ENCODE measurements around the gene MCAM. TPM values are rescaled to one million over a fixed set of nuclear protein-coding genes. Genes with fewer than 3 reads are reported as not detected.

Gene MCAM
- total RNA-seq, 2 experiments from 2014 or later: 0.69 to 1.3 TPM

GRCh38 chr11:119319700-119320239 is 2.8 kb upstream of the MCAM start:
- intact Hi-C loops (cut with micrococcal nuclease; ENCODE audit: unreplicated experiment): loop anchor here (2.0 to 5.0 kb wide), 4 partner anchors 53 to 252 kb away; partner anchors contain the start of genes DPAGT1 and VPS11
- TF ChIP-seq EZH2phosphoT487 (IDR thresholded peaks at IDR 0.05; ENCODE audit: borderline replicate concordance, low read depth, low read length): no peak
- TF ChIP-seq CTCF (conservative IDR thresholded peaks at IDR 0.05; ENCODE audit: low read length): no peak
- Histone ChIP-seq H3K9me2 (ENCODE audit: insufficient read depth, low read length) (no peaks in the 10 kb centered on the region), H3K36me3 (ENCODE audit: insufficient read depth, low read length) (no peaks in the 10 kb centered on the region), H3K9me3 (ENCODE audit: low read length) (no peaks in the 10 kb centered on the region), H4K20me1 (ENCODE audit: insufficient read depth, low read length) (no peaks in the 10 kb centered on the region), H3K4me2 (ENCODE audit: low read length) (peak overlapping the region; percentile 31; the same call in 1 of the 2 replicates), H3K27ac (ENCODE audit: low read depth, low read length, poor library complexity, severe bottlenecking) (no peak overlapping the region), H2AFZ (ENCODE audit: low read length) (no peak overlapping the region), H3K79me2 (ENCODE audit: insufficient read depth, low read depth, low read length) (no peaks in the 10 kb centered on the region), H3K4me1 (ENCODE audit: insufficient read depth, low read length, poor library complexity, severe bottlenecking) (peaks cover 57% of the 10 kb centered on the region), H3K4me3 (ENCODE audit: low read depth, low read length, poor library complexity, severe bottlenecking) (no peak overlapping the region)
- CTCF ChIA-PET (ENCODE audit: unreplicated experiment): no interaction called here
- POLR2A ChIA-PET: no interaction called here
- no TSS peak for BruUV-seq (replicated peaks)
- no peak for DNase-seq (ENCODE audit: low spot score)

GRCh38 chr11:119319136-119319699 is 2.3 kb upstream of the MCAM start:
- CTCF ChIA-PET (ENCODE audit: unreplicated experiment): no interaction called here
- no peaks in the 10 kb centered on the region for H4K20me1 ChIP-seq (ENCODE audit: insufficient read depth, low read length)
- peak overlapping the region; percentile 31 for H3K4me2 ChIP-seq (ENCODE audit: low read length)
- no TSS peak for BruUV-seq (replicated peaks)
- H3K36me3 ChIP-seq (ENCODE audit: insufficient read depth, low read length): no peaks in the 10 kb centered on the region
- H3K4me3 ChIP-seq (ENCODE audit: low read depth, low read length, poor library complexity, severe bottlenecking): no peak overlapping the region
- peak overlapping the region; percentile 9 for H3K27ac ChIP-seq (ENCODE audit: low read depth, low read length, poor library complexity, severe bottlenecking)
- no peaks in the 10 kb centered on the region for H3K9me2 ChIP-seq (ENCODE audit: insufficient read depth, low read length)
- POLR2A ChIA-PET: interaction anchor here (1.2 kb wide), 1 partner anchor 19 kb away, joined by 3 read pairs; no protein-coding TSS in a partner anchor
- intact Hi-C loops (cut with micrococcal nuclease; ENCODE audit: unreplicated experiment): no loop called here
- no peaks in the 10 kb centered on the region for H3K9me3 ChIP-seq (ENCODE audit: low read length)
- no peak for TF ChIP-seq CTCF (conservative IDR thresholded peaks at IDR 0.05; ENCODE audit: low read length)
- TF ChIP-seq EZH2phosphoT487 (IDR thresholded peaks at IDR 0.05; ENCODE audit: borderline replicate concordance, low read depth, low read length): no peak
- peaks cover 58% of the 10 kb centered on the region for H3K4me1 ChIP-seq (ENCODE audit: insufficient read depth, low read length, poor library complexity, severe bottlenecking)
- no peaks in the 10 kb centered on the region for H3K79me2 ChIP-seq (ENCODE audit: insufficient read depth, low read depth, low read length)
- no peak for DNase-seq (ENCODE audit: low spot score)
- H2AFZ ChIP-seq (ENCODE audit: low read length): no peak overlapping the region

Measured in OCI-LY7 (cell line).